Measurements from ENCODE around the gene FRMD5.

DNA sequence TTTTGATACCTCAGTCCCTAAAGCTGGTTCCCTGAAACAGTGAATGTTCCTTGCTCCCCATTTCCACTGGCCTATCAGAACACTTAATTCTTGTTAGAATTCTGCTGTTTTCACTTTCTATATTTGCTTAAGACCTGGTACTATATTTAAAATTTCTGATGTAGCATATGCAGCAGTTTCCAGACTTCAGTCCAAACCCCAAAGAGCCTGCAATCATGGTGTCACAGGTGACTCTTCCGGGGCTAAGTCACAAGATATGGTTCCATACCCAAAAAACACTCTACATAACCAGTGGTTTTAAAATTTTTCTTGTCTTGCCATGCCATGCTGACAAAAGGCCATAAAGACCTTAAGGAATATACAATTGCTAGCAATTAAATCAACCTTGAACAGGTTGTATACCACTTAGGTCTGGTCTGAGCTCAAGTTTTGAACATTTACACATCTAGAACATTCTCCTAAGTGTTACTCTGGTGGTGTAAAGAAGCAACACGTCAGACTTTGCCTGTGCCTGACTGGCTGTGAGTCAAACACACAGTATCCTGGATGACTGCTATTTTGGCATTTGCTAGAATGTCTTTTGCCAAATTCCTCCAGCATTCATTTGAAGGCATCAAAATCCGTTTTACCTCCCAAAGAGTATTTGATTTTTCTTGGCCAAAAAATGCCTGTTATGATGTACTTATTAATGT, 160.0 kb downstream of the FRMD5 start:
- TF ChIP-seq, protein P1, sequence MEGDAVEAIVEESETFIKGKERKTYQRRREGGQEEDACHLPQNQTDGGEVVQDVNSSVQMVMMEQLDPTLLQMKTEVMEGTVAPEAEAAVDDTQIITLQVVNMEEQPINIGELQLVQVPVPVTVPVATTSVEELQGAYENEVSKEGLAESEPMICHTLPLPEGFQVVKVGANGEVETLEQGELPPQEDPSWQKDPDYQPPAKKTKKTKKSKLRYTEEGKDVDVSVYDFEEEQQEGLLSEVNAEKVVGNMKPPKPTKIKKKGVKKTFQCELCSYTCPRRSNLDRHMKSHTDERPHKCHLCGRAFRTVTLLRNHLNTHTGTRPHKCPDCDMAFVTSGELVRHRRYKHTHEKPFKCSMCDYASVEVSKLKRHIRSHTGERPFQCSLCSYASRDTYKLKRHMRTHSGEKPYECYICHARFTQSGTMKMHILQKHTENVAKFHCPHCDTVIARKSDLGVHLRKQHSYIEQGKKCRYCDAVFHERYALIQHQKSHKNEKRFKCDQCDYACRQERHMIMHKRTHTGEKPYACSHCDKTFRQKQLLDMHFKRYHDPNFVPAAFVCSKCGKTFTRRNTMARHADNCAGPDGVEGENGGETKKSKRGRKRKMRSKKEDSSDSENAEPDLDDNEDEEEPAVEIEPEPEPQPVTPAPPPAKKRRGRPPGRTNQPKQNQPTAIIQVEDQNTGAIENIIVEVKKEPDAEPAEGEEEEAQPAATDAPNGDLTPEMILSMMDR (IDR thresholded peaks at IDR 0.05) = no peak
- no peak for TF ChIP-seq POLR2A (IDR thresholded peaks at IDR 0.05; ENCODE audit: low read length)
